Fibroblast of lung (primary cell): ENCODE data around the gene NUP37. TPM values are rescaled to one million over a fixed set of nuclear protein-coding genes. Genes with fewer than 3 reads are reported as not detected.
A peak's percentile ranks its signal among the peaks of the same experiment; 100 is the strongest.

Experiments used
- DNase-seq, 2 donors: peaks; one replicate each; pipeline versions ENCODE4 v3.0.0 to v3.0.0-alpha.2; 2010; ENCODE audit warnings: low read depth in 2 of 2
- H2AFZ ChIP-seq: 2 replicates; pipeline ENCODE4 v1.5.1; 2012; ENCODE audit warnings: low read length, control low read depth, inconsistent platforms
- H3K27ac ChIP-seq: 2 replicates; pipeline ENCODE4 v1.5.1; 2011; ENCODE audit warnings: low read length, control low read depth; ENCODE audit not compliant: insufficient read depth
- H3K27me3 ChIP-seq: 2 replicates; pipeline ENCODE4 v1.5.1; 2011; ENCODE audit warnings: mild to moderate bottlenecking, low read length; ENCODE audit not compliant: control insufficient read depth, insufficient read depth
- H3K36me3 ChIP-seq: 2 replicates; pipeline ENCODE4 v1.5.1; 2011; ENCODE audit warnings: low read length; ENCODE audit not compliant: control insufficient read depth, insufficient read depth
- H3K4me1 ChIP-seq: 2 replicates; pipeline ENCODE4 v1.5.1; 2011; ENCODE audit warnings: low read length; ENCODE audit not compliant: control insufficient read depth, insufficient read depth; ENCODE audit errors: extremely low read depth
- H3K4me2 ChIP-seq: 2 replicates; pipeline ENCODE4 v1.5.1; 2011; ENCODE audit warnings: low read length, control low read depth; ENCODE audit not compliant: insufficient read depth; ENCODE audit errors: extremely low read depth
- H3K4me3 ChIP-seq, 4 experiments: fragments of 200-600 bp in 1 of 4; sonication (generic) in 1 of 4; replicated peaks in 1 of 4; 2 replicates each; pipeline ENCODE4 v1.5.1; 2011 to 2016; ENCODE audit warnings: low read length in 4 of 4, low read depth in 3 of 4, mild to moderate bottlenecking in 3 of 4, control low read depth in 2 of 4, inconsistent platforms in 1 of 4, mixed read lengths in 1 of 4; ENCODE audit not compliant: insufficient read depth in 1 of 4; ENCODE audit errors: control extremely low read depth in 1 of 4
- H3K79me2 ChIP-seq: 2 replicates; pipeline ENCODE4 v1.5.1; 2012; ENCODE audit warnings: mild to moderate bottlenecking, low read length, inconsistent platforms; ENCODE audit not compliant: control insufficient read depth, insufficient read depth
- H3K9ac ChIP-seq: 2 replicates; pipeline ENCODE4 v1.5.1; 2011; ENCODE audit warnings: mild to moderate bottlenecking, low read length, control low read depth; ENCODE audit not compliant: insufficient read depth
- H3K9me3 ChIP-seq: 2 replicates; pipeline ENCODE4 v1.5.1; 2012; ENCODE audit warnings: low read depth, low read length; ENCODE audit not compliant: control insufficient read depth, insufficient read depth
- H4K20me1 ChIP-seq: 2 replicates; pipeline ENCODE4 v1.5.1; 2011; ENCODE audit warnings: low read length; ENCODE audit not compliant: control insufficient read depth, insufficient read depth; ENCODE audit errors: extremely low read depth
- EZH2 ChIP-seq: IDR thresholded peaks from 2 replicates; pipeline ENCODE4 v1.5.1; 2012; ENCODE audit warnings: low read length, control low read depth, mild to moderate bottlenecking; ENCODE audit errors: missing control alignments
- polyA plus RNA-seq, 2 donors: library from polyadenylated mRNA; depleted of rRNA in 1 of 2; stranded (reverse) in 1 of 2; unstranded in 1 of 2; fragments of >200 nt; gene quantifications; 2 replicates each; pipeline ENCODE4 v1.2.1, GENCODE V29; 2011 to 2012; ENCODE audit warnings: missing spikeins in 1 of 2
- total RNA-seq: library from RNA; depleted of rRNA; stranded (reverse); fragments of >200 nt; gene quantifications from 2 replicates; pipeline ENCODE4 v1.2.1, GENCODE V29; 2014
- TF ChIP-seq, protein P1 (sequence below), 2 donors: IDR thresholded peaks in 1 of 2; conservative IDR thresholded peaks in 1 of 2; 1 replicate in 1 of 2; 2 replicates in 1 of 2; pipeline ENCODE4 v1.5.1; 2011 to 2012; ENCODE audit warnings: low read length in 2 of 2, control low read depth in 1 of 2, inconsistent platforms in 1 of 2, low read depth in 1 of 2, mild to moderate bottlenecking in 1 of 2

Gene NUP37
- total and polyA plus RNA-seq, 2 donors (not counting 1 experiment from before 2014, with no cell fraction given): 38.3 to 61.9 TPM

DNA sequence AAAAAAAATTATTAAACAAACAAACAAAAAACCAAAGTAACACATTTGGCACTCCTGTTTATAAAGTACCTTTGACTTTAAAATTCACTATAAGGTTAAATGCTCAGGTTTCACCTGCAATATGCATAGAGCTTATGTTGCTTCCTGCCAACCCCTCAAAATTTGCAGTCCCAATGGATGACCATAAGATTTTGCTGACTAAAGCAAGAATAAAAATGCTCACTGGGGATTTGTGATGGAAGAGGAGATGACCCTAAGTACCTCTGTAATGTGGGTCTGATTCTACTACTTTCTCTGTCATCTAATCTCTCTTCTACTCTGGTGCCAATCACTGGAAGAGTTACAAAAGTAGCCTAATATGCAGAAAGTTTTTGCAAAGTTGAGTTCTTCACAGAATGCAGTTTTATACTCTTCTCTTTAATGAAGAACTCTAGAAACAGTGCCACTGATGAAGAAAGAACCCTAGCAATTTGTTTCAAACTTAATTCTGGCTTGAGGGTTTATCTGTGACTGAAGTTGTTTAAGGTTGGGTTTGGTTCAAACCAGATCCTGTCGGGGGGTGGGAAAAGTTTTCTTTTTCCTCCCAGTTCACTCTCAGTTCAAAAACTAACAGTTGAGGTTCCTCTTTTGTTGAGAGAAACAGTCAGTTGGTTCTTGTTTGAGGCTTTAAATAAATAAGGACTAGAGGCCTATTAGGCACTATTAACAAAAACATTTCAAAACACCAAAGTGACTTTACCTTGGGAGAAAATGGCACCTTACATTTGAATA lies 69.1 kb downstream of the NUP37 start:
- Histone ChIP-seq H3K27ac (no peak overlapping the region), H3K27me3 (no peaks in the 10 kb centered on the region), H3K4me1 (no peaks in the 10 kb centered on the region), H3K36me3 (peaks cover 3% of the 10 kb centered on the region), H3K9me3 (no peaks in the 10 kb centered on the region), H3K9ac (no peak overlapping the region), H3K4me2 (no peak overlapping the region), H4K20me1 (no peaks in the 10 kb centered on the region), H3K4me3 (no peak overlapping the region), H2AFZ (no peak overlapping the region), H3K79me2 (no peaks in the 10 kb centered on the region)
- TF ChIP-seq, protein P1, sequence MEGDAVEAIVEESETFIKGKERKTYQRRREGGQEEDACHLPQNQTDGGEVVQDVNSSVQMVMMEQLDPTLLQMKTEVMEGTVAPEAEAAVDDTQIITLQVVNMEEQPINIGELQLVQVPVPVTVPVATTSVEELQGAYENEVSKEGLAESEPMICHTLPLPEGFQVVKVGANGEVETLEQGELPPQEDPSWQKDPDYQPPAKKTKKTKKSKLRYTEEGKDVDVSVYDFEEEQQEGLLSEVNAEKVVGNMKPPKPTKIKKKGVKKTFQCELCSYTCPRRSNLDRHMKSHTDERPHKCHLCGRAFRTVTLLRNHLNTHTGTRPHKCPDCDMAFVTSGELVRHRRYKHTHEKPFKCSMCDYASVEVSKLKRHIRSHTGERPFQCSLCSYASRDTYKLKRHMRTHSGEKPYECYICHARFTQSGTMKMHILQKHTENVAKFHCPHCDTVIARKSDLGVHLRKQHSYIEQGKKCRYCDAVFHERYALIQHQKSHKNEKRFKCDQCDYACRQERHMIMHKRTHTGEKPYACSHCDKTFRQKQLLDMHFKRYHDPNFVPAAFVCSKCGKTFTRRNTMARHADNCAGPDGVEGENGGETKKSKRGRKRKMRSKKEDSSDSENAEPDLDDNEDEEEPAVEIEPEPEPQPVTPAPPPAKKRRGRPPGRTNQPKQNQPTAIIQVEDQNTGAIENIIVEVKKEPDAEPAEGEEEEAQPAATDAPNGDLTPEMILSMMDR (conservative IDR thresholded peaks at IDR 0.05 in 1 of 2, IDR thresholded peaks at IDR 0.05 in 1 of 2; ENCODE audit: low read depth in 1 of 2, low read length in 2 of 2): no peak
- TF ChIP-seq EZH2: no peak
- DNase-seq: no peak

DNA sequence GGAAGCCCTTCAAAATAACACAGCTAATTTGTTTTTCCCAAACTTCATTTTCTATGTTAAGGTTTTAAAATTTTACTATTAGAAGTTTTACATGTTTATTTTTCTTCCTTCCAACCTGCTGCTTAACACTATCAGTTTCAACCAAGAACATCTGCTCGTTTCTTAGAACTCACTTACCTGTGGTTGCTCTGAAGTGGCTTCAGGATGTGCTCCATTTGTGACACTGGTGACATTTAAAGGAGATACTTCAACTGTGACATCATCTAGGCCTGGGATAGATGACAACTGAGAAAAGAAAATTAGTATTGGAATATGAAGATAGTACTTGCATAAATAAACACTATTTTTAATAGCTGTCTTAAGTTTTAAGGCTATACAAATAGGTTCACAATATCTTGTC lies 76.0 kb downstream of the NUP37 start:
- no peak overlapping the region for H3K27ac ChIP-seq
- no peaks in the 10 kb centered on the region for H3K27me3 ChIP-seq
- H3K4me1 ChIP-seq: no peaks in the 10 kb centered on the region
- no peaks in the 10 kb centered on the region for H3K9me3 ChIP-seq
- no peak overlapping the region for H3K4me2 ChIP-seq
- no peaks in the 10 kb centered on the region for H3K79me2 ChIP-seq
- peaks cover 2% of the 10 kb centered on the region for H3K36me3 ChIP-seq
- TF ChIP-seq EZH2: no peak
- TF ChIP-seq, protein P1 (conservative IDR thresholded peaks at IDR 0.05 in 1 of 2, IDR thresholded peaks at IDR 0.05 in 1 of 2; ENCODE audit: low read depth in 1 of 2, low read length in 2 of 2): no peak
- DNase-seq: no peak
- no peaks in the 10 kb centered on the region for H4K20me1 ChIP-seq
- H3K9ac ChIP-seq: no peak overlapping the region
- no peak overlapping the region for H3K4me3 ChIP-seq
- H2AFZ ChIP-seq: no peak overlapping the region

DNA sequence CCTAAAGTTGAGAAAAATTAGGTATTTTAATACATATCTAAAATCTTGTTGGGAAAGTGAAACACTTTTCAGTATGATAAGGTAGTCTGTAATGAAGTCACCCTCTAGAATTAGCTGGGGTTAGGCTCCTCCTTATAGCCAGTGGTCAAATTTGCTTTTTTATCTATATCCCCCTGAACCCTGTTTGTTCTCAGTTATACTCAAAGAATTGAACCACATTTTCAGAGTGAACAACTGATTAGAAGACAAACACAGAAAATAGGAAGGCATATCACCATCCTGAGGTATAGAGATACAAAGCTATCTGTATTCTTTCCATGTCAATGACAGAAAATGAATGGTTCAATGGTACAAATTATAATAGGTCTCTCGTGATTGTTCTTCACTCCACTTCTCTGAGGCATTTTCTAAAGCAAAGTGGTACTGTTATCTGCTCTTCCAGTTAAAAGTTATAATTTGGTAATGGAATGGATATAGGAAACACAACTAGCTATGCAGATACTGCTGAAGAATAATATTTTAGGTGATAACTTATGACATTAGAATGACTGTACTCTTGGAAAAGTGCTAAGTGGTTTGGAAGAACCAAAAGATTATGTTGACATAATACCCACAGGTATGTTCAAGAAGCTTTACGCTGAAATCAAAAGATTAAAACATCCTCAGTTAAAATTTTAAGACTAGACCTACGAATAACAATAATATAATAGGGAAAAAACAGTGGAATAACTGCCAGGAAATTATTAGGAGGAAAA lies 85.7 kb downstream of the NUP37 start:
- Histone ChIP-seq H3K9me3 (no peaks in the 10 kb centered on the region), H3K4me3 (no peak overlapping the region), H3K4me2 (no peak overlapping the region), H3K36me3 (no peaks in the 10 kb centered on the region), H3K9ac (no peak overlapping the region), H3K79me2 (no peaks in the 10 kb centered on the region), H3K27me3 (no peaks in the 10 kb centered on the region), H2AFZ (no peak overlapping the region), H3K27ac (no peak overlapping the region), H4K20me1 (no peaks in the 10 kb centered on the region), H3K4me1 (no peaks in the 10 kb centered on the region)
- DNase-seq: peak in 1 of 2 donors; percentile 91
- TF ChIP-seq EZH2: no peak
- TF ChIP-seq, protein P1 (conservative IDR thresholded peaks at IDR 0.05 in 1 of 2, IDR thresholded peaks at IDR 0.05 in 1 of 2; ENCODE audit: low read depth in 1 of 2, low read length in 2 of 2): no peak
